PC-3 (cell line): Measurements from ENCODE around the gene CD58. TPM values are rescaled to one million over a fixed set of nuclear protein-coding genes. Genes with fewer than 3 reads are reported as not detected.

ENCODE experiments used
- ATAC-seq: fragments of 200-7000 bp; cut with Tn5 transposase; 2 replicates; pipeline ENCODE4 v1.9.1; 2020; ENCODE audit warnings: mild to moderate bottlenecking, moderate library complexity
- BruUV-seq: library from RNA; stranded (reverse); fragments of 400-500 nt; replicated peaks from 2 replicates; lab custom pipeline; 2021; lab: Mats Ljungman, UMichigan
- CTCF ChIA-PET: fragments of 300-600 bp; sonication (Branson Sonifier 250); formaldehyde crosslinking; loops from one replicate; lab custom pipeline; 2022; ENCODE audit warnings: antibody characterized with exemption; lab: Charles Lee
- POLR2A ChIA-PET: fragments of 300-600 bp; sonication (Branson Sonifier 250); formaldehyde crosslinking; loops from one replicate; lab custom pipeline; 2022; ENCODE audit warnings: antibody characterized with exemption; ENCODE audit not compliant: unreplicated experiment; lab: Charles Lee
- DNase-seq: peaks from one replicate; pipeline ENCODE4 v3.0.0-alpha.2; 2015
- H2AFZ ChIP-seq: fragments of 300-600 bp; sonication (generic); 2 replicates; pipeline ENCODE4 v1.6.0; 2016; ENCODE audit warnings: antibody characterized with exemption, low read length
- H3F3A ChIP-seq: fragments of 300-600 bp; sonication (generic); one replicate; pipeline ENCODE4 v1.6.0; 2017; ENCODE audit warnings: antibody characterized with exemption, low read length, control low read depth, mild to moderate bottlenecking; ENCODE audit not compliant: unreplicated experiment
- H3K27ac ChIP-seq: fragments of 300-600 bp; sonication (generic); 2 replicates; pipeline ENCODE4 v1.5.1; 2016; ENCODE audit warnings: mild to moderate bottlenecking, low read length
- H3K27me3 ChIP-seq: fragments of 300-600 bp; sonication (generic); 2 replicates; pipeline ENCODE4 v1.6.1; 2016; ENCODE audit warnings: low read length, mixed read lengths
- H3K36me3 ChIP-seq: fragments of 300-600 bp; sonication (generic); 2 replicates; pipeline ENCODE4 v1.6.1; 2016; ENCODE audit warnings: low read depth, mixed run types, low read length, mixed read lengths
- H3K4me1 ChIP-seq: fragments of 300-600 bp; sonication (generic); 2 replicates; pipeline ENCODE4 v1.5.1; 2016; ENCODE audit warnings: low read length; ENCODE audit not compliant: insufficient read depth
- H3K4me2 ChIP-seq: fragments of 300-600 bp; sonication (generic); 2 replicates; pipeline ENCODE4 v1.6.0; 2016; ENCODE audit warnings: low read length
- H3K4me3 ChIP-seq: fragments of 300-600 bp; sonication (generic); 2 replicates; pipeline ENCODE4 v1.5.1; 2016; ENCODE audit warnings: mild to moderate bottlenecking, low read length, mixed read lengths
- H3K79me2 ChIP-seq: fragments of 300-600 bp; sonication (generic); 2 replicates; pipeline ENCODE4 v1.6.1; 2017; ENCODE audit warnings: low read length, mixed read lengths
- H3K9ac ChIP-seq: fragments of 300-600 bp; sonication (generic); 2 replicates; pipeline ENCODE4 v1.6.0; 2016; ENCODE audit warnings: mild to moderate bottlenecking, low read length
- H3K9me2 ChIP-seq: fragments of 300-600 bp; sonication (generic); replicated peaks from 2 replicates; pipeline ENCODE4 v1.6.1; 2016; ENCODE audit warnings: mixed run types, low read length, mixed read lengths
- H3K9me3 ChIP-seq: fragments of 300-600 bp; sonication (generic); 2 replicates; pipeline ENCODE4 v1.6.1; 2016; ENCODE audit warnings: low read length, mixed read lengths
- H4K20me1 ChIP-seq: fragments of 300-600 bp; sonication (generic); 2 replicates; pipeline ENCODE4 v1.6.1; 2016; ENCODE audit warnings: low read length, mixed read lengths
- EZH2 ChIP-seq: fragments of 300-600 bp; sonication (generic); IDR thresholded peaks from one replicate; pipeline ENCODE4 v1.6.1; 2017; ENCODE audit warnings: antibody characterized with exemption, mild to moderate bottlenecking, low read length; ENCODE audit not compliant: unreplicated experiment
- EZH2phosphoT487 ChIP-seq: fragments of 300-600 bp; sonication (generic); IDR thresholded peaks from 2 replicates; pipeline ENCODE4 v1.6.1; 2018; ENCODE audit warnings: mild to moderate bottlenecking, antibody characterized with exemption, low read length, borderline replicate concordance
- intact Hi-C: fragments of 100-400 bp; cut with micrococcal nuclease; formaldehyde crosslinking; loops from 2 replicates; pipeline ENCODE4 v1.9.0; 2023
- total RNA-seq: library from RNA; depleted of rRNA; stranded (reverse); fragments of >200 nt; gene quantifications from 2 replicates; pipeline ENCODE4 v1.2.3, GENCODE V29; 2014
- TF ChIP-seq, protein P1 (sequence below): fragments of 300-600 bp; sonication (generic); conservative IDR thresholded peaks from 2 replicates; pipeline ENCODE4 v1.5.1; 2017; ENCODE audit warnings: antibody characterized with exemption, low read depth, mild to moderate bottlenecking, low read length

Gene CD58
- total RNA-seq, 1 experiment from 2014 or later = 26.9 TPM

DNA sequence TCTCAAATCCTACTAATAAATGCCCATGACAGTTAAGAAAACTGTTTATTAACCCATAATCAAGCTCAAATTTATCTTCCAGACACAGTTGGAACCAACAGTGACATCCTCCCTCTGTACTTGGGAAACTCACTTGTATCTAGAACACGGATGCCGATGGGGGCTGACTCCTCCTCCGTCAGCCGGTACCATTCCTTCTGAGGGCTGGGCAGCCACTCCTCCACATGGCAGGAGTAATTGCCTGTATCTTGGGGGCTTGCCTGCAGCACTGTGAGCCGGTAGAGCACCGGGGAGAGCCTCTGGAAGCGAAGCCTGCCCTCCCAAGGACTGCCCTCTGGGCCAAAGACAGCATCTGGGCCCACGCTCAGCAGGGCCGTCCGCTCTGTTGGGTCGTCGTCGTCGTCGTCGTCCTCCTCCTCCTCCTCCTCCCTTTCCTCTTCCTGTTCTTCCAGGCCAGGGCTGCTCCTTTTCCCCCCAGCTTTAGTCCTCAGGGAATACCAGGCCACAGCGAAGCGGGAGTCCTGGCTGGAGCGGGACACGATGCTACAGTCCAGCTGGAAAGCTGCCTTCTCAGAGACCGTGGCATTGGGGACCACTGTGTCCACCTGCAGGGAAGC, 8.5 kb upstream of the CD58 start:
- no peaks in the 10 kb centered on the region for H3K9me3 ChIP-seq
- H3K4me3 ChIP-seq = no peak overlapping the region
- no peak for DNase-seq
- H3K9ac ChIP-seq = no peak overlapping the region
- H3F3A ChIP-seq = no peaks in the 10 kb centered on the region
- no peaks in the 10 kb centered on the region for H3K27me3 ChIP-seq
- no peak overlapping the region for H2AFZ ChIP-seq
- H3K79me2 ChIP-seq = no peaks in the 10 kb centered on the region
- H3K4me1 ChIP-seq = peaks cover 15% of the 10 kb centered on the region
- BruUV-seq = no TSS peak
- H3K27ac ChIP-seq = no peak overlapping the region
- intact Hi-C loops = loop anchor here (10.0 kb wide), 3 partner anchors 155 to 355 kb away; partner anchors contain the start of gene PTGFRN
- no peak for ATAC-seq
- H3K4me2 ChIP-seq = no peak overlapping the region
- no peaks in the 10 kb centered on the region for H3K36me3 ChIP-seq
- no peaks in the 10 kb centered on the region for H4K20me1 ChIP-seq
- ChIA-PET POLR2A (no interaction called here), CTCF (no interaction called here)
- TF ChIP-seq, protein P1, sequence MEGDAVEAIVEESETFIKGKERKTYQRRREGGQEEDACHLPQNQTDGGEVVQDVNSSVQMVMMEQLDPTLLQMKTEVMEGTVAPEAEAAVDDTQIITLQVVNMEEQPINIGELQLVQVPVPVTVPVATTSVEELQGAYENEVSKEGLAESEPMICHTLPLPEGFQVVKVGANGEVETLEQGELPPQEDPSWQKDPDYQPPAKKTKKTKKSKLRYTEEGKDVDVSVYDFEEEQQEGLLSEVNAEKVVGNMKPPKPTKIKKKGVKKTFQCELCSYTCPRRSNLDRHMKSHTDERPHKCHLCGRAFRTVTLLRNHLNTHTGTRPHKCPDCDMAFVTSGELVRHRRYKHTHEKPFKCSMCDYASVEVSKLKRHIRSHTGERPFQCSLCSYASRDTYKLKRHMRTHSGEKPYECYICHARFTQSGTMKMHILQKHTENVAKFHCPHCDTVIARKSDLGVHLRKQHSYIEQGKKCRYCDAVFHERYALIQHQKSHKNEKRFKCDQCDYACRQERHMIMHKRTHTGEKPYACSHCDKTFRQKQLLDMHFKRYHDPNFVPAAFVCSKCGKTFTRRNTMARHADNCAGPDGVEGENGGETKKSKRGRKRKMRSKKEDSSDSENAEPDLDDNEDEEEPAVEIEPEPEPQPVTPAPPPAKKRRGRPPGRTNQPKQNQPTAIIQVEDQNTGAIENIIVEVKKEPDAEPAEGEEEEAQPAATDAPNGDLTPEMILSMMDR = no peak
- TF ChIP-seq EZH2phosphoT487 (no peak), EZH2 (no peak)
- H3K9me2 ChIP-seq = no peaks in the 10 kb centered on the region

DNA sequence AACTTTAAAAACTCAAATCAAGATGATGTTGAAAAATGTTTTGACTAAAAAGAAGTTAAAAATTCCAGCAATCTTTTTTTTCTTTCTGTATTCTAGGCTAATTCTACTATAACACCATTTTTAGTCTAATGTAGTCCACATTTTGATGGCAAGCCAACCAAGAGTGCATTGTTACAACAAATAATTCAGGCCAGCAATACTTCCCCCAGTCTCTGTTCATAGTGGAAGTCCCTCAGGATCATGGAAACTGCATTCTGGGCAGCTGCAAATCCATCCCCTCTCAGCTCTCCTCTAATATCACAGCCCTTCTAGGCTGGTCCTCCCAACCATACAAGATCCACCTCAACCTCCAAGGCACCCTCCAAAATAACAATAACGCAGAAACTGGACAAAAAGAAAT, 7.8 kb upstream of the CD58 start:
- Histone ChIP-seq H3K4me3 (no peak overlapping the region), H3F3A (no peaks in the 10 kb centered on the region), H3K27me3 (no peaks in the 10 kb centered on the region), H2AFZ (no peak overlapping the region), H3K79me2 (no peaks in the 10 kb centered on the region), H3K4me1 (peaks cover 23% of the 10 kb centered on the region), H3K36me3 (no peaks in the 10 kb centered on the region), H3K4me2 (no peak overlapping the region), H3K9me3 (no peaks in the 10 kb centered on the region), H3K9ac (no peak overlapping the region), H3K27ac (no peak overlapping the region), H3K9me2 (no peaks in the 10 kb centered on the region), H4K20me1 (no peaks in the 10 kb centered on the region)
- ATAC-seq (no peak), DNase-seq (no peak)
- no peak for TF ChIP-seq EZH2
- TF ChIP-seq, protein P1 = no peak
- TF ChIP-seq EZH2phosphoT487 = no peak
- ChIA-PET CTCF (no interaction called here), POLR2A (no interaction called here)
- intact Hi-C loops = loop anchor here (10.0 kb wide), 3 partner anchors 156 to 356 kb away; partner anchors contain the start of gene PTGFRN
- BruUV-seq = no TSS peak

DNA sequence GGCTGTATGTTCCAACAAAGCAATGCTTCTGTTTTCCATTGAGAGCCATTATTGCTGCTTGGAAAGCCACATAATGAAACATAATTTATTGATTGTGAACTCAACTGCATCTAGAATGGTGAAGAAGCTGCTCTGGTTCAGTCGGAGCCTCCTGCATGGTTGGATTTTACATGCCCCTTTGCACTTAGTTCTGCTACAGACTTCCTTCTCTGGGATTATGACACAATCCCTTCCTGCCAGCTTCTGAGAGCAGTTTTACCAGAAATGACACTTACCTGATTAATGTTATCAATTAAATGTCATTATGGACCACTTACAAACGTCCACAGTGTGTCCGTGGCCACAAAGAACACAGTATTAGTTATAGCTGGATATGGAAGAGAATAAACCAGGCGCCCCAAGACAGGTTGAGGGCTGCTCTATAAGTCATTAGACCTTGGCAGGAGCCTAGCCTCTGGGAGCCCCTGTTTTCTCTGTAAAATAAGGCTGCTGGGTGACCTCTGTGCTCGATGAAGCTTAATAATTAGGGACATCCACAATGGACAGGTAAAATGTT, 7.0 kb upstream of the CD58 start:
- Histone ChIP-seq H3K27me3 (no peaks in the 10 kb centered on the region), H3K79me2 (no peaks in the 10 kb centered on the region), H3K9me3 (no peaks in the 10 kb centered on the region), H2AFZ (no peak overlapping the region), H3K36me3 (no peaks in the 10 kb centered on the region), H3K27ac (no peak overlapping the region), H4K20me1 (no peaks in the 10 kb centered on the region), H3K9me2 (no peaks in the 10 kb centered on the region), H3K9ac (no peak overlapping the region), H3K4me2 (no peak overlapping the region), H3K4me1 (peaks cover 25% of the 10 kb centered on the region), H3K4me3 (no peak overlapping the region), H3F3A (no peaks in the 10 kb centered on the region)
- ChIA-PET CTCF (no interaction called here), POLR2A (no interaction called here)
- DNase-seq (no peak), ATAC-seq (no peak)
- no TSS peak for BruUV-seq
- TF ChIP-seq, protein P1 = no peak
- no peak for TF ChIP-seq EZH2phosphoT487
- no peak for TF ChIP-seq EZH2
- intact Hi-C loops = loop anchor here (10.0 kb wide), 3 partner anchors 157 to 357 kb away; partner anchors contain the start of gene PTGFRN
